Psoas muscle (tissue), 8 donors: ENCODE data around the gene KCNA3. TPM values are rescaled to one million over a fixed set of nuclear protein-coding genes. Genes with fewer than 3 reads are reported as not detected.

Source experiments
- ATAC-seq, 4 donors: fragments of 200-7000 bp; cut with Tn5 transposase; one replicate each; pipeline ENCODE4 v1.9.1; 2020; ENCODE audit warnings: moderate library complexity in 3 of 4, mild to moderate bottlenecking in 2 of 4
- DNase-seq, 2 donors: peaks; one replicate each; pipeline ENCODE4 v3.0.0-alpha.2; 2020
- H3K27ac ChIP-seq: fragments of 200-600 bp; one replicate; pipeline ENCODE4 v1.8.0; 2022
- H3K27me3 ChIP-seq, 3 donors: fragments of 200-600 bp in 1 of 3; one replicate each; pipeline versions ENCODE4 v1.6.1 to v1.8.0; 2013 to 2022; ENCODE audit warnings: low read length in 2 of 3, mild to moderate bottlenecking in 2 of 3, moderate library complexity in 1 of 3; ENCODE audit not compliant: insufficient read depth in 3 of 3
- H3K36me3 ChIP-seq, 2 donors: fragments of 200-600 bp in 1 of 2; one replicate each; pipeline versions ENCODE4 v1.6.1 to v1.8.0; 2013 to 2022; ENCODE audit warnings: low read depth in 1 of 2, mild to moderate bottlenecking in 1 of 2, moderate library complexity in 1 of 2; ENCODE audit not compliant: insufficient read depth in 1 of 2
- H3K4me1 ChIP-seq: fragments of 200-600 bp; one replicate; pipeline ENCODE4 v1.8.0; 2022
- H3K4me3 ChIP-seq: fragments of 200-600 bp; one replicate; pipeline ENCODE4 v1.8.0; 2022; ENCODE audit warnings: mild to moderate bottlenecking
- H3K9me3 ChIP-seq: fragments of 200-600 bp; one replicate; pipeline ENCODE4 v1.8.0; 2022
- CTCF ChIP-seq: fragments of 200-600 bp; IDR thresholded peaks from one replicate; pipeline ENCODE4 v1.8.0; 2022; ENCODE audit warnings: antibody characterized with exemption
- whole genome bisulfite sequencing, 3 donors: extraction: QIAGEN DNeasy Blood & Tissue Kit; methylation state at CpG; one replicate each; pipeline versions ENCODE4 v1.1.6 to v1.1.7; 2013; 5-methylcytosine and 5-hydroxymethylcytosine counted together
- intact Hi-C, 2 donors: fragments of 100-400 bp; cut with DNase I; formaldehyde crosslinking; loops; one replicate each; pipeline versions ENCODE4 v1.11.0 to v1.14.2; 2022
- polyA plus RNA-seq, 3 donors: library from polyadenylated mRNA; stranded (reverse); fragments of 200-250 nt; gene quantifications; one replicate each; pipeline ENCODE4 v1.2.3, GENCODE V29; 2013
- total RNA-seq, 4 donors: library from RNA; stranded (reverse); fragmentation: NEBNext Ultra II Directional in 2 of 4; extraction: Animal tissue kit (Norgen Biotek cat#: 25700) in 2 of 4; gene quantifications; one replicate each; pipeline versions ENCODE4 v1.2.1 to v1.2.4, GENCODE V29; 2021 to 2023
- donor health status: healthy with polysubstance abuse.
- donor health status: DM: no; HTN: no; CAD: no; lungs with moderate emphysema.
- donor health status: Bipolar disorder and iron deficiency.
- donor health status: healthy.
- donor health status: DM: yes; HTN: yes; CAD: no.
- donor health status: DM: no; HTN: no; CAD: no.
- donor health status: DM: no; HTN: no; CAD: no.
- donor health status: DM: yes; HTN: yes; CAD: no.

Gene KCNA3
- total and polyA plus RNA-seq, 7 donors, result 0.08 to 0.56 (median 0.16) TPM; not detected in 4

GRCh38 chr1:110707232-110707631, 32.5 kb upstream of the KCNA3 start:
- H3K9me3 ChIP-seq, result no peaks in the 10 kb centered on the region
- no peak for ATAC-seq
- 77 to 90% (median 84%) methylated on average over 2 of the region's 2 CpGs for WGBS, 3 donors

GRCh38 chr1:110706621-110707020, 31.9 kb upstream of the KCNA3 start:
- H3K4me1 ChIP-seq, result no peaks in the 10 kb centered on the region
- no peaks in the 10 kb centered on the region for H3K9me3 ChIP-seq
- H3K36me3 ChIP-seq, result no peaks in the 10 kb centered on the region
- DNase-seq, result no peak
- no peak for ATAC-seq
- H3K27me3 ChIP-seq, result no peaks in the 10 kb centered on the region
- intact Hi-C loops, result no loop called here
- no peak overlapping the region for H3K27ac ChIP-seq
- H3K4me3 ChIP-seq, result no peak overlapping the region
- 53 to 67% (median 61%) methylated on average over 1 of the region's 1 CpG for WGBS, 3 donors
- TF ChIP-seq CTCF, result no peak

More at GRCh38 chr1:110707232-110707631, 32.5 kb upstream of the KCNA3 start:
- H3K4me3 ChIP-seq, result no peak overlapping the region
- no peak overlapping the region for H3K27ac ChIP-seq
- no peaks in the 10 kb centered on the region for H3K4me1 ChIP-seq
- no peak for DNase-seq
- intact Hi-C loops, result no loop called here
- H3K36me3 ChIP-seq, result no peaks in the 10 kb centered on the region
- no peak for TF ChIP-seq CTCF
- H3K27me3 ChIP-seq, result no peaks in the 10 kb centered on the region

GRCh38 chr1:110702260-110702659, 27.5 kb upstream of the KCNA3 start:
- no peak overlapping the region for H3K4me3 ChIP-seq
- no peak overlapping the region for H3K27ac ChIP-seq
- ATAC-seq, result no peak
- no peak for DNase-seq
- intact Hi-C loops, result no loop called here
- no peaks in the 10 kb centered on the region for H3K9me3 ChIP-seq
- WGBS, 3 donors, result 53 to 55% (median 54%) methylated on average over 1 of the region's 1 CpG
- H3K4me1 ChIP-seq, result no peaks in the 10 kb centered on the region
- H3K27me3 ChIP-seq, result no peaks in the 10 kb centered on the region
- no peak for TF ChIP-seq CTCF
- no peaks in the 10 kb centered on the region for H3K36me3 ChIP-seq

- intact Hi-C loops, result no loop called here
- no peak overlapping the region for H3K4me3 ChIP-seq
- no peaks in the 10 kb centered on the region for H3K4me1 ChIP-seq
- H3K9me3 ChIP-seq, result no peaks in the 10 kb centered on the region
- no peak for TF ChIP-seq CTCF
- no peaks in the 10 kb centered on the region for H3K36me3 ChIP-seq
- no peak overlapping the region for H3K27ac ChIP-seq
- H3K27me3 ChIP-seq, result no peaks in the 10 kb centered on the region
- no peak for DNase-seq
- ATAC-seq, result no peak
- 74 to 79% (median 77%) methylated on average over 2 of the region's 2 CpGs for WGBS, 3 donors
These were observed 26.0 kb upstream of the KCNA3 start for GRCh38 chr1:110700767-110701166.

- intact Hi-C loops, result no loop called here
- no peak for TF ChIP-seq CTCF
These were observed 22.9 kb upstream of the KCNA3 start for GRCh38 chr1:110697606-110698005.

More at GRCh38 chr1:110697606-110698005, 22.9 kb upstream of the KCNA3 start:
- DNase-seq, result no peak
- no peak for ATAC-seq
- no peaks in the 10 kb centered on the region for H3K36me3 ChIP-seq
- no peaks in the 10 kb centered on the region for H3K27me3 ChIP-seq
- no peaks in the 10 kb centered on the region for H3K4me1 ChIP-seq
- WGBS, 3 donors, result 93 to 97% (median 94%) methylated on average over 4 of the region's 4 CpGs
- no peaks in the 10 kb centered on the region for H3K9me3 ChIP-seq
- H3K27ac ChIP-seq, result no peak overlapping the region
- H3K4me3 ChIP-seq, result no peak overlapping the region
